Measurements from ENCODE around the gene MED23. TPM values are rescaled to one million over a fixed set of nuclear protein-coding genes. Genes with fewer than 3 reads are reported as not detected.

MED23 gene
- total RNA-seq, 1 experiment from 2014 or later = 21.3 TPM

- CTCF ChIA-PET = no interaction called here
- Histone ChIP-seq H3K4me1 (replicated peaks; ENCODE audit: insufficient read depth) (no peaks in the 10 kb centered on the region), H3K27ac (no peak overlapping the region), H3K27me3 (ENCODE audit: insufficient read depth, low read depth) (no peaks in the 10 kb centered on the region), H3K9me3 (ENCODE audit: insufficient read depth, low read depth) (no peaks in the 10 kb centered on the region), H2AFZ (no peak overlapping the region), H4K20me1 (ENCODE audit: insufficient read depth) (no peaks in the 10 kb centered on the region), H3K36me3 (ENCODE audit: low read depth) (no peaks in the 10 kb centered on the region), H3K4me3 (no peak overlapping the region), H3K9me2 (ENCODE audit: insufficient read depth) (no peaks in the 10 kb centered on the region), H3K79me2 (ENCODE audit: low read depth) (no peaks in the 10 kb centered on the region), H3F3A (ENCODE audit: insufficient read depth, low read depth) (no peaks in the 10 kb centered on the region), H3K4me2 (no peak overlapping the region)
- intact Hi-C loops (cut with micrococcal nuclease; ENCODE audit: unreplicated experiment) = no loop called here
- no peak for DNase-seq
- POLR2A ChIA-PET (ENCODE audit: unreplicated experiment) = no interaction called here
- TF ChIP-seq CTCF (conservative IDR thresholded peaks at IDR 0.05) = no peak
- TF ChIP-seq EZH2 (IDR thresholded peaks at IDR 0.05; ENCODE audit: low read depth) = no peak
- BruUV-seq (replicated peaks) = no TSS peak
Measured at GRCh38 chr6:131551902-131552301, 76.1 kb downstream of the MED23 start.

- Histone ChIP-seq H2AFZ (no peak overlapping the region), H3F3A (ENCODE audit: insufficient read depth, low read depth) (no peaks in the 10 kb centered on the region), H3K4me1 (replicated peaks; ENCODE audit: insufficient read depth) (no peaks in the 10 kb centered on the region), H3K4me2 (no peak overlapping the region), H4K20me1 (ENCODE audit: insufficient read depth) (no peaks in the 10 kb centered on the region), H3K9me2 (ENCODE audit: insufficient read depth) (no peaks in the 10 kb centered on the region), H3K36me3 (ENCODE audit: low read depth) (no peaks in the 10 kb centered on the region), H3K27ac (no peak overlapping the region), H3K9me3 (ENCODE audit: insufficient read depth, low read depth) (no peaks in the 10 kb centered on the region), H3K79me2 (ENCODE audit: low read depth) (no peaks in the 10 kb centered on the region), H3K4me3 (no peak overlapping the region), H3K27me3 (ENCODE audit: insufficient read depth, low read depth) (no peaks in the 10 kb centered on the region)
- BruUV-seq (replicated peaks) = no TSS peak
- POLR2A ChIA-PET (ENCODE audit: unreplicated experiment) = no interaction called here
- intact Hi-C loops (cut with micrococcal nuclease; ENCODE audit: unreplicated experiment) = no loop called here
- no peak for TF ChIP-seq CTCF (conservative IDR thresholded peaks at IDR 0.05)
- no peak for TF ChIP-seq EZH2 (IDR thresholded peaks at IDR 0.05; ENCODE audit: low read depth)
- CTCF ChIA-PET = no interaction called here
- DNase-seq = no peak
Measured at GRCh38 chr6:131549811-131550210, 78.2 kb downstream of the MED23 start.

GRCh38 chr6:131548441-131548840 is 79.6 kb downstream of the MED23 start:
- intact Hi-C loops (cut with micrococcal nuclease; ENCODE audit: unreplicated experiment) = no loop called here
- POLR2A ChIA-PET (ENCODE audit: unreplicated experiment) = no interaction called here

More at GRCh38 chr6:131548441-131548840, 79.6 kb downstream of the MED23 start:
- Histone ChIP-seq H3K9me3 (ENCODE audit: insufficient read depth, low read depth) (no peaks in the 10 kb centered on the region), H4K20me1 (ENCODE audit: insufficient read depth) (no peaks in the 10 kb centered on the region), H3K4me1 (replicated peaks; ENCODE audit: insufficient read depth) (no peaks in the 10 kb centered on the region), H3K4me2 (no peak overlapping the region), H3K4me3 (no peak overlapping the region), H3F3A (ENCODE audit: insufficient read depth, low read depth) (no peaks in the 10 kb centered on the region), H3K27ac (no peak overlapping the region), H3K9me2 (ENCODE audit: insufficient read depth) (no peaks in the 10 kb centered on the region), H2AFZ (no peak overlapping the region), H3K27me3 (ENCODE audit: insufficient read depth, low read depth) (no peaks in the 10 kb centered on the region), H3K79me2 (ENCODE audit: low read depth) (no peaks in the 10 kb centered on the region), H3K36me3 (ENCODE audit: low read depth) (no peaks in the 10 kb centered on the region)
- TF ChIP-seq EZH2 (IDR thresholded peaks at IDR 0.05; ENCODE audit: low read depth) = no peak
- TF ChIP-seq CTCF (conservative IDR thresholded peaks at IDR 0.05) = no peak
- BruUV-seq (replicated peaks) = no TSS peak
- CTCF ChIA-PET = no interaction called here
- no peak for DNase-seq

Data from PC-9 (cell line).